Transverse colon (tissue), 3 donors: ENCODE data around the gene LDHAL6B.

Experiments used
- EP300 ChIP-seq: sonication (generic); formaldehyde crosslinking; IDR thresholded peaks from one replicate; pipeline ENCODE4 v1.6.1; 2017; ENCODE audit warnings: antibody characterized with exemption, low read depth
- POLR2A ChIP-seq: fragments of 450-650 bp; IDR thresholded peaks from one replicate; pipeline ENCODE4 v1.6.1; 2016; ENCODE audit warnings: antibody characterized with exemption, mild to moderate bottlenecking, moderate library complexity
- TF ChIP-seq, protein P1 (sequence below), 5 experiments: fragments of 200-600 bp in 3 of 5; fragments of 450-650 bp in 2 of 5; sonication (generic) in 3 of 5; IDR thresholded peaks; 1 replicate in 2 of 5; 2 replicates in 3 of 5; pipeline ENCODE4 v1.5.1; 2016 to 2017; ENCODE audit warnings: antibody characterized with exemption in 5 of 5, inconsistent platforms in 3 of 5, mild to moderate bottlenecking in 2 of 5, moderate library complexity in 1 of 5

DNA sequence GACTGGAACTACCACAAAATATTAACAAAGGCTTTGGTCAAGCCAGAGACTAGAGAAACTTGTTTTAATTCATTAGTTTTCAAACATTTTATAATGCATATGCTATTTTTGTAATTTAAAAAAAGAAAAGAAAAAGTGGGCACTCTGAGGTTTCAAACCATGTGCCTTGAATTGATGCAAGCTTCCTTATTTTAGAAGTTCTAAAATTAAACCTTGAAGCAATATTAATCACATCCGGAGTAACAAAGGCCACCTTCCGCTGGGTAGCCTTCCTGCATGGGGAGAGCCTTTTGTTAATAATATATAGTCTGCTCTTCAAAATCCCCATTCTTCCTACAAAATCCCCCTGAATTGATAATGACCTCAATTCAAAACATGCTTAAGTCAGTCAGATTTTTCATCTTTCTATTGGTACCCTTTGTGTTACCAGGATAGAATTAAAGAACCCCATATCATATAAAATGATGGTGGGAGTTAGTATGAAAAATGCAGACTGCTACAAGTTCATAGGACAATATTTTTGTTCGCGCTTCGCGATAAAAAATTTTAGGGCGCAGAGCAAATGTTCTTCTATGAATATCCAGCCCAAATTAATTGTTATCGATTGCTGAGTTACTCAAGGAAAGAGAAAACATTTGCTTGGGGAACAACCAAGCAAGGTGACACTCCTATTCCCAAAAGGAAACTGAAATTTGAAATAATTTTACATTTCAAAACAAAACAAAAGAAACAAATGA, 30.6 kb downstream of the LDHAL6B start:
- TF ChIP-seq, protein P1, sequence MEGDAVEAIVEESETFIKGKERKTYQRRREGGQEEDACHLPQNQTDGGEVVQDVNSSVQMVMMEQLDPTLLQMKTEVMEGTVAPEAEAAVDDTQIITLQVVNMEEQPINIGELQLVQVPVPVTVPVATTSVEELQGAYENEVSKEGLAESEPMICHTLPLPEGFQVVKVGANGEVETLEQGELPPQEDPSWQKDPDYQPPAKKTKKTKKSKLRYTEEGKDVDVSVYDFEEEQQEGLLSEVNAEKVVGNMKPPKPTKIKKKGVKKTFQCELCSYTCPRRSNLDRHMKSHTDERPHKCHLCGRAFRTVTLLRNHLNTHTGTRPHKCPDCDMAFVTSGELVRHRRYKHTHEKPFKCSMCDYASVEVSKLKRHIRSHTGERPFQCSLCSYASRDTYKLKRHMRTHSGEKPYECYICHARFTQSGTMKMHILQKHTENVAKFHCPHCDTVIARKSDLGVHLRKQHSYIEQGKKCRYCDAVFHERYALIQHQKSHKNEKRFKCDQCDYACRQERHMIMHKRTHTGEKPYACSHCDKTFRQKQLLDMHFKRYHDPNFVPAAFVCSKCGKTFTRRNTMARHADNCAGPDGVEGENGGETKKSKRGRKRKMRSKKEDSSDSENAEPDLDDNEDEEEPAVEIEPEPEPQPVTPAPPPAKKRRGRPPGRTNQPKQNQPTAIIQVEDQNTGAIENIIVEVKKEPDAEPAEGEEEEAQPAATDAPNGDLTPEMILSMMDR (IDR thresholded peaks at IDR 0.05): no peak
- TF ChIP-seq POLR2A (no peak), EP300 (no peak)
